SK-N-DZ (cell line): ENCODE data around the gene PPL.

Experiments used
- DNase-seq: peaks from one replicate; pipeline ENCODE4 v3.0.0-alpha.2; 2015; ENCODE audit warnings: low spot score

PPL gene

DNA sequence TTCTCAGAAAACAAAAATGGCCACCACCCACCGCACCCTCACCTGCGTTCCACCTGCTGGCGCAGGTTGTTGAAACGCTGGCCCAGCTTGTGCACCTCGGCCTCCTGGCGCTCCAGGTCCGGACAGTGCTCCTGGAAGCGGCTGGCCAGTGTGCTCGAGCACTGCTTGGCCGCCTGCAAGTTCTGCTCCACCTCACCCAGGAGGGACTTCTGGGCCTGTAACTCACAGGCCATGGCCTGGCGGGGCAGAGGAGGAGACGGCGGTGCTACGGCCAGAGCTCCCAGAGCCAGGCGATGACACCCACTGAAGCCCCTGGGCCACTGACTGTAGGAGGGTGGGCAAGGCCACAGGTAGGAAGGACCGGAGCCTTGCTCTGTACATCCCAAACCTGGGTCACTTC, 46.3 kb downstream of the PPL start:
- DNase-seq, result no peak

DNA sequence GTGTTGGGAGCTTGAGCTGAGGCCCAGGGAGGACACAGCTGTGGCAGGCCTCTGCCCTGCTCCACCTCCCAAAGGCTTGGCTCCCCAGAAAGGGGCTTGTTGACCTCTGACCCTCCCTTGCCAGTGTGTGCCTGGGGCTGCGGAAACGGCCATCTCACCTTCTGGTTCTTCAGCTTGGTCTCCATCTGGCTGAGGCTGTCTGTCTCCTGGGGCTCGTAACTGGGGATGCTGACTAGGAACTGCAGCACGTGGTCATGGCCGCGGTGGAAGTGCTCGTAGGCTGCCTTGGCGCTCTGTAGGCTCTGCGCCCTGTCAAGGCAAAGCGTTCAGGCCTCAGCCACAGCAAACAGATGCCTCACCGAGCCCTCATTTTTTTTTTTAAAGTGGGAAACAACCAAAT, 46.9 kb downstream of the PPL start:
- no peak for DNase-seq

DNA sequence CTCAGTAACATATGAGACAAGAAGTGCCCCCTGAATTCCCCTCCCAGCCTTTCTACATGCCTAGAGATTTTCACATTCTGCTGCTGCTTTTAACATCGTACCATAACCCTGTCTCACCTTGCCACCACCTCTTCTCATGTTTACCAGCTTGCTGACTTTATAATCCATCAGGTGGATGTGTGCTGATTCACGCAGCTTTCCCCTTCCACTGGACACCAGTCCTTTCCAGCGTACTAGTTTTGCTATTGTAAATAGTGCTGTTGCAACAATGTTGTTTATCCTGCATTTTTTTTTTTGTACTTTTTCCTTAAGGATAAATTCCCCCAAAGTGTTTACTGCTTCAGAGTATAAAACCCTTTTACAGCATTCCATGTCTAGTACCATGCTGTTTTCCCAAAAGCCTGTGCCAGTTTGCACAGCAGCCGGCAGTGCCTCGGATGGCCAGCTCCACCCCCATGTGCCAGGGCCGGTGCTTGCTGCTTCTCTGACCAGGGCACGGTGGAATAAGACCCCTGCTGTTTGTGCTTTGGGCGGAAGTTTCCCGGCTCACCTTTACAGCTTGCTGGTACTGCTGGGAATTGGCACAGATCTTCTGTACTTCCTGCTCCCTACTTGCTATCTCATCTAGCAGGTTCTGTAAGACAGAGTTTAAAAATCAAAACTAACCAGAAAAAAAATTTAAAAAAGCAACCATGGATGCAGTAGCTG, 48.4 kb downstream of the PPL start:
- DNase-seq, result no peak

DNA sequence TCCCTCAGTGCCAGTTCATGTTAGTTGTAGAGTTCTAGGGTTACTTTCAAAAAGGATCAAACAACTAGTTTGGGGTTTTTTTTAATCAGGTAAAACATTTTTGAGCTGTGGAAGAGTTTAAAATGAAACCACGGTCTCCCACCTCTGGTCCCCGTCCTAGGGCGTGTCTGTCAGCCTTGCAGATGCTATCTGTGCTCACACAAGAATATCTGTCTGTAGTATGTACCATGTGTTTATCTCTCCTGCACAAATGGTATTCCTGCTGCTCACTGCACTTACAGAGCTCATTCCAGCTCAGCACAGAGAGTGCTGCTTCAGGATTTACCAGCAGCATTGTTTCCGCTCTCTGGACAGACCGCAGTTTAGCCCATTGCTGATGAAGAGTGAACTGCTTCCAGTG, 50.8 kb downstream of the PPL start:
- DNase-seq, result no peak

DNA sequence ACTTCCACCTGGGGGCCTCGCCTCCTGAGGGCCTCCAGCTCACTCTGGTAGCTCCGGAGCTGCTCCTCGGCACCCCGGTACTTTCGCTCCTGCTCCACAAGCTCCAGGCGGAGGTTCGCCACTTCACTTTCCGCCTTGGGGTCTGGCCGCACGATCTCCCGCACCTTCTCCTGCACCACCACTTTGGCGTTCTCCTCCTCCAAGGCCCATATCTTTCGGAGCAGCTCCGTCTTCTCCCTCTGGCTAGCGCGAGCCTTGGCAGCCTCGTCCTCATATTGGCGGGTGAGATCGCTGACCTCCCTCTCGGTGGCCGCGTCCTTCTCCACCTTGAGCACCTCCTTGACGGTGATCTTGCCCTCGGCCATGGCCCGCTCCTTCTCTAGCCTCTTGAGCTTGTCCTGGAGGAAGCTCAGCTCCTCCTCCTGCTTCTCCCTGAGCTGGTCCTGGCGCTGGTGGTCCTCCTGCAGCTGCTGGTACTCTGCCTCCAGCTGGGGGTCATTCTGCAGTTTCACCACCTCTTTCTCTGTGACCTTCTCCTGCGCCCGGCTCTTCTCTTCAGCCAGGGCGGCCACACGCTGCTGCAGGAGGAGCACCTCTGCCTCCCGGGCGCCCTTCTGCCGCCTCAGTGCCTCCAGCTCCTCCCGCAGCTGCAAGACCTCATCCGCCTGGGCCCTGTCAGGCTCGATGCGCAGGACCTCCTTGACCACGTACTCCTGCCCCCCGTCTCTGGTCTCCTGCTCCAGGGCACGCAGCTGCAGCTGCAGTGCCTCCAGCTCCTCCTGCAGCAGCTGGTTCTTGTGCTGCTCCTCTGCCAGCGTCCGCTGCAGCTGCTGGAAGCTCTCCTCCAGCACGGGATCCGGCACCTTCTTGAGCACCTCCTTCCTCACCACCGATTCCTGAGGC, 51.7 kb downstream of the PPL start:
- no peak for DNase-seq

DNA sequence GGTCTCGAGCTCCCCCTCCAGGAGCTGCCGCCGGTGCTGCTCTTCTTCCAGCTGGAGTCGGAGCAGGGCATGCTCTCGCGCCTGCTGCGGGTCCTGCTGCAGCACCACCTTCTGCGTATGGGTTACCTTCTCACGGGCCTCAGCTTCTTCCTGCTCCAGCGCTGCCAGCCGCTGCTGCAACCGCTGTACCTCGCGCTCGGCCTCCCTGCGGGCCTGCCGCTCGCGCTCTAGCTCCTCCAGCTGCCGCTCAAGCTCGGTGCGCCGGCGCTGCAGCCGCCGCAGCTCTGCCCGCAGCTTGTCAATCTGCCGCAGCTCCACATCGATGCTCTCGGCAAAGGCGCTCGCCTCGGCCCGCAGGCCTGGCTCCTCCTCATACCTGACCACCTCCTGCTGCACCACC, 52.7 kb downstream of the PPL start:
- DNase-seq, result no peak

DNA sequence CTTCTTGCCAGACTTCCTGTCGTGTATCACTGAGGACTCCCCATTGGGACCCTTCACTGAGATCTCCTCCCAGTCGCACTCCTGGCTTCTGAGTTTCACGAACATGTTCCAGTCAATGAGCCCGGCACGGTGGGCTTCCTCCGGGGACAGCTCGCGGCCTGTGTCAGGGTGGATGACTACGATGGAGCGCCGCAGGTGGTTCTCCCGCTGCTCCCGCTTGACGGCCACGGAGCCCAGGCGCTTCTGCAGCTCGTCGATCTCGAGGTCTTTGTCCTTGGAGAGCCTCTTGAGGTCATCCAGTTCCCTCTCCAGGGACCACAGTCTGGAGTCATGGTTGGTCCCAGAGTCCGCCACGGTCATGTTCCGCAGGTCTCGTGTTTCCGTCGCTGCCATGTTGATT, 53.4 kb downstream of the PPL start:
- no peak for DNase-seq

DNA sequence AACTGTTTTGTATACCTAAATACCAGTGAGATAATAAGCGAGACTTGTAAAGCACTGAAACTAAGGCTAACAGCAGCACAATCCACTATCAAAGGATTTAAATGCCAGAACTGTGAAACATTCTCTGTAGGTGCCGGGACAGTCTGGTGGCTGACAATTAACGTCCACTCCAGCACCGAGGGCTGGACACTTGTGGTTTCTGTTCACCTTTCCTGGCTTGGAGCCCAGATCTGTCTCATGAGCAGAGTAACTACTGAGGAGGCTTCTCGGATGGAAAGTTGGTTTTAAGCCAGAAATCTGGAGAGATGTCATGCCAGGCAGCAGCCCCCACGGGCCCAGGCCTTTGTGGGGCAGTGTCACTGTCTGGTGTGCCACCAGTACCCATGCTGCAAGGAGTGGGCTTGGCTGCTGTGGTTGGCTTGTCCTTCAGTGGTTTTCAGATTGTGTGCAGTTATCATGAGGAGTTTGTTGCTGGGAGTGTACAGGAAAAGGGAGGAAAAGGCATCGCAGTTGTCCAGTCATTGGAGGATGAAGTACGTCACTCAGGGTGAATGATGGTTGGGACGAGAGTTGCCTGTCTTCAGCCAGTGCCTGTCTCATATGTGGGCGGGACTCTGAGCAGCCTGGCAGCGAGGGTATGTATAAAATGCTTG, 54.2 kb downstream of the PPL start:
- no peak for DNase-seq

DNA sequence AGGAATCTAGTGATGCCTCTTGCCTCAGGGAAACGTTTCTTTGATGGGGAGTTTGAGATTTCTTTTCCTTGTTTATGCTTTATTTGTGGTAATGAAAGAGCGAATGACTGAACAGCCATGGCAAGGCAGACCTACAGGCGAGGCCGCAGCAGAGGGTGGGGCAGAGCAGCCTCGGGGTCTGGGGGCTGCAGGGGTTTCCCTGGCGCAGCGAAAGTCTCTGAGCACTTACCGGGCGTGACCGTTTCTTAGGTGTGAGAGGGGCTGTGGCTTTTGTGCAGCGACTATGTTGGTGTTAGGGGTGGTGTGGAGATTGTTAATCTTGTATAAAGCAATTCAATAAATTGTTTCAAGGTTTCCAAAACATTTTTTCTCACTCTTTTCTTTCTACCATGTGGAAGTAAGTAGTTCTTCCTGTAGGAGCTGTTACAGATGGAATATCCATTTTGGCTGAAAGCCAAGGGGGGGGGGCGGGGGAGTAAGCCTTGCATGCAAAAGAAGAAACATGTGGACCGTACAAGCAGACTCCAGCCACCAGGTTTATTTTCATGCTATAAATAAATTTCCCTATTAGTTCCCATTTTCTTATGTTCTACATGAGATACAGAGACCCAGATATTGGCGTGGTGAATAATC, 54.8 kb downstream of the PPL start:
- no peak for DNase-seq

DNA sequence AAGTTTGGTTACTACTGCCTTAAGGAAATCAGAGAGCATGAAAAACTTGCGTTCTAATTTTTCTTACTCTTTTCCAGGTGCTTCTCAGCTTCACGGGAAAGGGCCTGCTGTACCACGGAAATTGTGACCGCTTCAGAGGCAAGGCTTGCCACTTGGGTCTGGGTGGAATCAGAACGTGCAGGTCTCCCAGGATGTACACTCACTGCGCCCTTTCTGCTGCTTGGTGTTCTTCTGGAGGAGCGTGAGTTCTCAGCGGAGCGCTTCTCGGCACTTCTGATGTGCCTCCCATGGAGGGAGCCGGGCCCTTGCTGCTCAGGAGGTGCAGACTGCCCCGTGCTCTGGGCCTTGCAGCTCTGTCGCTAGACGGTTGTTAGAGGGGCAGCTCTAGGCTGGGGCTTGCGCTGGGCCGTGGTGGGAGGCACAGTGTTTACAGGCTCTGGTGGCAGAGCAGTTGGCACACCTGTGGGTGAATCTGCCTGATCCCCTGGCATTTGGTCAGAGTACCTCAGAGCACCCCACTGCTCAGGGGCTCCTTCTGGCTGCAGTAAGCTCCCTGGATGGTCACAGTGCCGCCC, 56.9 kb downstream of the PPL start:
- no peak for DNase-seq

DNA sequence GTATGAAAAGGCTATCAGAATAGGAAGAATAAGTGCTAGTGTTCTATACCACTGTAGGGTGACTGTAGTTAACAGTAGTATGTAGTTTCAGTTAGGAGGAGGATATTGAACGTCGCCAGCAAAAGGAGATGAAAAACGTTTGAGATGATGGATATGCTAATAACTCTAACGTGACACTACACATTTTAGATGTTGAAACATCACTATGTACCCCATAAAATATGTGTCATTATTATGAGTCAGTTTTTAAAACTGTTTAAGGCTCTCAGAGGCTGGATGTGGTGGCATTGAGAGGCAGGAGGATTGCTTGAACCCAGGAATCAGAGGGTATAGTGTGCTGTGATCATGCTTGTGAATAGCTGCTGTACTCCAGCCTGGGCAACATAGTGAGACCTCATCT, 57.9 kb downstream of the PPL start:
- DNase-seq, result no peak

DNA sequence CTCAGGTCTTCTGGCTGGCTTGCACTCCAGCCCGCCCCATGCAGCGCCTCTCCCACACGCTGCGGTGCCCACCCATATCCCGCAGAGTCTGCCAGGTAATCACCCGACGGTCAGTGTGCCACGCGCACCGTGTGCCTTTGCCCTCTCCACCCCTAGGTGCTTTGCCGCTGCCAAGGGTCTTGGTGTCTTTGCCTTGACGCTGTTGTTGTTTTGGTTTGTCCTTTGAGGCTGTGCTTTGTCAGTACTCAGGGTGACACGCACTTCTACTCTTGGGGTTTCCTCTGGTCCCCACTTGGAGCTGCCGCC, 59.6 kb downstream of the PPL start:
- no peak for DNase-seq

DNA sequence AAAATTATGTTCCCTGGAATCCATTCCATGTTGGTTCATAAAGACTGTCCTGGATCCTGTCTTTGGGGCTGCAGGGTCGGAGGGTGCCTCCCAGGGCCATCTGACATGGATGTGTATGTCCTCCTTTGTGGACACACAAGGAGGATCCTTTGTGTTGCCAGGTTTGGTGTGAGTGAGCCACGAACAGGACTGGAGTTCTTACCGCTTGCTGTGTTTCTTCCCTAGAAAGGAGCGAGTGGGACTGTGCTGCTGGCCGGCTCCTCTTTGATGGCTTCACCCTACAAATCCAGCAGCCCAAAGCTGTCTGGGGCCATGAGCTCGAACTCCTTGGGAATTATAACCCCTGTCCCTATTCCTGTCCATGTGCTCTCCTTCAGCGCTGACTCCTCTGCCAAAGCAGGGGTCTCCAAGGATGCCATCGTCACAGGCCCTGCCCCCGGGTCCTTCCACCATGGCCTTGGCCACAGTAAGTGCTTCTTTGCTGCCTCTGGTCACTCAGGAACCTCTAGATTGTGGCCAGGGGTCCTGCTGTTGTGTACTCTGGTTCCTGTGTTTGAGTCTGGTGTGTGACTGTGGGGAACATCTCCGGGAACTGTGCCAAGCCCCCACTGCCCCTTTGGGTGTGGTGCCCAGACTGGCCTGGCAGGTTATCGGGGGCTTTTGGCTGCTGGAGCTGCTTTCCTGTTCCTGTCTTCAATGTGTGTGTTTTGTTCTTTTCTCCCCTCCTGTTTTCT, 60.1 kb downstream of the PPL start:
- DNase-seq, result no peak

DNA sequence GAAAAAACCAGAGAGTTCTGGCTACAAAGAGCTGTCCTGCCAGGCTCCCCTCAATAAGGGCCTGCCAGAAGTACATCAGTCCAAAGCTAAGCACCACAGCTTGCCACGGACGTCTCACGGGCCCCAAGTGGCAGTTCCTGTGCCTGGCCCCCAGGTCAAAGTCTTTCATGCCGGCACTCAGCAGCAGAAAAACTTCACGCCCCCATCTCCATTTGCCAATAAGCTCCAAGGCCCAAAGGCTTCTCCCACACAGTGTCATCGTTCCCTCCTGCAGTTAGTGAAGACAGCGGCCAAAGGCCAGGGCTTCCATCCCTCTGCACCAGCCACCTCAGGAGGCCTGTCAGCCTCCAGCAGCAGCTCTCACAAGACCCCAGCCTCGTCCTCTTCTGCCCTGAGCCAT, 62.3 kb downstream of the PPL start:
- no peak for DNase-seq

DNA sequence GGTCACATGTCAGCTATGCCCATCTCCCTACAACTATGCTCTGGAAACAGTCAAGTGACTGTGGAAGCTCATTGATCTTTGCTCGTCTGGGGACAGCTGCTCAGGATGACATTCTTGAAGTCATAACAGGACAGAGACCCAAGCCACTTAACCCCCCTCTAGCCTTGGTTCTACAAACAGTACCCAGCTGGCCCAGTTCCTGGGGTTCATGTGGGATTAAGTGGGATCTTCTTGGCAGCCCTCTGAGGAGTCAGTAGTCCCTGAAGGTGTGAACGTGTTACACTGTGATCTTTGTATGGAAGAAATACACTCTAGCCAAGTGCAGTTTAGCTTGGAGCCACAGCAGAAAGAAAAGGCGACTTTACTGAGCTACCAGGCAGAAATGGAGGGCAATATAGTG, 63.9 kb downstream of the PPL start:
- no peak for DNase-seq

DNA sequence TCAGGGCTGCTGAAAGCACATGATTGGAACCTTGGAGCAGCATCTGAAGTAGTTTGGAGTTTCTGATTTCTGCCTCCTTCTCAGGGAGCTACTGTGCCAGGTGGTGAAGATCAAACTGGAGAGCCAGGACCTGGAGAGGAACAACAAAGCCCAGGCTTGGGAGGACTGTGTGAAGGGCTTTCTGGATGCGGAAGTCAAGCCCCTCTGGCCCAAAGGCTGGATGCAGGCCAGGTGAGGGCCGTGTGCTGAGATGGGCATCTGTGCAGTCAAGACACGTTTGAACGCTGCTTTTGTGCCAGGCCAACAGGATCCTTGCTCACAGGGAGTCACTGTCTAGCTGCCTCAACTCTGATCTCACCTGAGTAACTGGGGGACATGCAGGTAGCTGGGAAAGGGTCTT, 65.9 kb downstream of the PPL start:
- DNase-seq, result no peak

DNA sequence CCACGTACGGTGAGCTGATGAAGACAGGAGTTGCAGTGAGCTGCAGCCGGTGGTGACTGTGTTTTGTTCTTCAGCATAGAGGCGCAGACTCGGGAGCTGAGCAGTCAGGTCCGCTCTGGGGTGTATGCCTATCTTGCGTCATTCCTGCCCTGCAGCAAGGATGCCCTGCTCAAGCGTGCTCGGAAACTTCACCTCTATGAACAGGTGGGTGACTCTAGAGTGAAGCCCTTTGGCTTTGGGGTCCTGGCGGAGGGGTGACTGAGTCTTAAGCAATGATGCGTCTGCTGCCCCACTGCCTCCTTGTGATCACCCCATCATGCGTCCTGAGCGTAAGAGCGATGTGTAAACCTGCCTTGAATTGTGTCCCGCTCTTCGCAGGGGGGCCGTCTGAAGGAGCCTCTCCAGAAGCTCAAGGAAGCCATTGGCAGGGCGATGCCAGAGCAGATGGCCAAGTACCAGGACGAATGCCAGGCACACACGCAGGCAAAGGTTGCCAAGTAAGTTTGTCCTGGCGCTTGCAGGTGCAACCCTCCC, 66.7 kb downstream of the PPL start:
- no peak for DNase-seq

DNA sequence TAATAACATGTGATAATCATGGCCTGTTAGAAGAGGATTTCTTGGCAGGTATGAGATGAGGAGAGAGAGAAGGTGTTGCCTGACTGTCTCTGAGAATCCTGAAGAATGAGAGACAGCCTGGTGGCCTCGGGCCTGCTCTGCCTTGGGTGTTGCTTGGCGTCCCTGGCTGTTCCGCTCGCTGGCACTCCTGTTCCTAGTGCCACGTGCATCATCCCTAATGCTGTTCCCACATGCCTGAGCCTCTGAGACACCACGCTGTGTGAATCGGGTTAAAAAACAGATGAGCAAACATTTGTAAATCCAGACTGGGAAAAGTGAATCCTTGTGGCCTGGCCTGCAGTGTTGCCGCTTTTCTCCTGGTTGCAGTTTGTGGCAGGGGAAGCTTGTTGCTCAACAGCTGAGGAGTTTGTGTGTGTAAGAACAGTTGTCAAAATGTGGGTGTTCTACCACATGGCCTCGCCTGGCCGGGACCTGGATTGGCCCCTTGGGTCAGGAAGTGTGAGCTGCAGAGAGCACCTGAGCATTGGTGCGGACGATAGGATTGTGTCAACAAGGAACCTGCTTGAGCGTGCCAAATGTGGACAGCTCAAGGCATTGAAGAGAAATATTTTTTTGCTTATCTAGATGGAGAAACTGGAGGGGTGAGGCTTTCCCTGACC, 67.7 kb downstream of the PPL start:
- no peak for DNase-seq

DNA sequence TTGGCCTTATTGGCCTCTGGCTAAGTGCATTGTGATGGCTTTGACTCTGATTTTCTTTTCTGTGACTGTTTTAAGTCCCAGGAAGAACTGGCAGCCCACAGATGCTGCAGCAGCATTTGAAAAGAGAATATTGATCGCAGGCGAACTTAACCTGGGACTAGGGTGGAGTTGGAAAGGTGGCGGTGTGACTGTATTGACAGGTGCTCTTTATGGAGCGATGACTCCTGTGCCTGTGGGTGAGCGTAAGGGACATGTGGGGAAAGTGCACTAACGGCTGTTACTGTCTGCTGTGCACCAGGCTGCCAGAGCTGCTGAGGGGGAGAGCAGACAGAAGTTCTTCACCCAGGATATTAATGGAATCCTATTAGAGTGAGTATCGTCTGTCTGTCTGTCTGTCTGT, 68.4 kb downstream of the PPL start:
- DNase-seq, result no peak

DNA sequence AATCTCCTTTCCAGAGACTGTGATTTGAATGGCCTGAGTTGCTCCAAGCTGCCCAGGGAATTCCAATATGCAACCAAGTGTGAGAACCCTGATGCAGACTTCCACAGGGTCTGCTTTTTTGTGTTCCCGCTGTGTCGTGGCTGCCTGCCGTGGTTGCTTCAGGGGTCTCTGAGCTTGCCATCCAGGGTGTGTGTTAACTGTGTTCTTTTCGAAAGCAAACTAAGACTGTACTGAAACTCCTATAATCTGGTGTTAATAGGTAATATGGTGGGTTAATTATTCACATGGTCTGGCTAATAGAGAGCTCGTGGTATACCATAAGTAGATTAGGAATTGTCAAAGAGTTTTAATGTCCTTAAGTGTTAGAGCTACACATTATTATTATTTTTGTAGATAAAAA, 68.9 kb downstream of the PPL start:
- DNase-seq, result no peak

DNA sequence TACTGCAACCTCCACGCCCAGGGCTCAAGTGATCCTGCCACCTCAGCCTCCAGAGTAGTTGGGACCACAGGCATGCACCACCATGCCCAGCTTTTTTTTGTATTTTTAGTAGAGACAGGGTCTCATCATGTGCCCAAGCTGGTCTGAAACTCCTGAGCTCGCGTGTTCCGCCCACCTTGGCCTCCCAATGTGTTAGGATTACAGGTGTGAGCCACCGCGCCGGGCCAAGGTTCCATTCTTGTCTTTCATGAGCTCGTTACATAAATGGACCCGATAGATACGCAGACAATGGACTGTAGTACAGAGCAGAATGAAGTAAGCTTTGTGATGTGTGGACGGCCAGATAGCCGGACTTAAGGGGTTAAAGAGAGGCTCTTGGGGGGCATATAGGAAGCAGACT, 70.4 kb downstream of the PPL start:
- DNase-seq, result no peak
